ENCODE results near the gene UBXN10.

DNA sequence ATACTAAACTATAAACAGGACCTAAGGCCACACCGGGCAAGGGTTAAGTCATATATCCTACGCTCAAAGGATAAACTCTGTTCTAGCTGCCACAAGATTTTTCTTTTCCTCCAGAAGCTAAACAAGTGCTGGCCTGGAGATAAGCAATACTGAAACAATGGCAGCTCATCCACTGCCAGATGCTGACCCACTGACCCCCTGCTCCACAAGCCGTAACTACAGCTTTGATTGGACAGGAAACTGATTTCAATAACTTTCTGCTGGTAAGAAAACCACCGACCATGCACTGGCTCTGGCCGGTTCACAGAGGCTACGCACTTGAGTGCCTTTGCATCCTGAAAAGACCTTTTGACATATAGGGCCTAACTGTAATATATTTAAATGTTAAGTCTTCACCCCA lies 51.8 kb downstream of the UBXN10 start:
- TF ChIP-seq, protein P1, sequence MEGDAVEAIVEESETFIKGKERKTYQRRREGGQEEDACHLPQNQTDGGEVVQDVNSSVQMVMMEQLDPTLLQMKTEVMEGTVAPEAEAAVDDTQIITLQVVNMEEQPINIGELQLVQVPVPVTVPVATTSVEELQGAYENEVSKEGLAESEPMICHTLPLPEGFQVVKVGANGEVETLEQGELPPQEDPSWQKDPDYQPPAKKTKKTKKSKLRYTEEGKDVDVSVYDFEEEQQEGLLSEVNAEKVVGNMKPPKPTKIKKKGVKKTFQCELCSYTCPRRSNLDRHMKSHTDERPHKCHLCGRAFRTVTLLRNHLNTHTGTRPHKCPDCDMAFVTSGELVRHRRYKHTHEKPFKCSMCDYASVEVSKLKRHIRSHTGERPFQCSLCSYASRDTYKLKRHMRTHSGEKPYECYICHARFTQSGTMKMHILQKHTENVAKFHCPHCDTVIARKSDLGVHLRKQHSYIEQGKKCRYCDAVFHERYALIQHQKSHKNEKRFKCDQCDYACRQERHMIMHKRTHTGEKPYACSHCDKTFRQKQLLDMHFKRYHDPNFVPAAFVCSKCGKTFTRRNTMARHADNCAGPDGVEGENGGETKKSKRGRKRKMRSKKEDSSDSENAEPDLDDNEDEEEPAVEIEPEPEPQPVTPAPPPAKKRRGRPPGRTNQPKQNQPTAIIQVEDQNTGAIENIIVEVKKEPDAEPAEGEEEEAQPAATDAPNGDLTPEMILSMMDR (IDR thresholded peaks at IDR 0.05; ENCODE audit: low read depth, low read length, missing input control), result no peak
- TF ChIP-seq YY1 (IDR thresholded peaks at IDR 0.05), result no peak
- TF ChIP-seq JUND (IDR thresholded peaks at IDR 0.05), result no peak
- TF ChIP-seq, protein P2, sequence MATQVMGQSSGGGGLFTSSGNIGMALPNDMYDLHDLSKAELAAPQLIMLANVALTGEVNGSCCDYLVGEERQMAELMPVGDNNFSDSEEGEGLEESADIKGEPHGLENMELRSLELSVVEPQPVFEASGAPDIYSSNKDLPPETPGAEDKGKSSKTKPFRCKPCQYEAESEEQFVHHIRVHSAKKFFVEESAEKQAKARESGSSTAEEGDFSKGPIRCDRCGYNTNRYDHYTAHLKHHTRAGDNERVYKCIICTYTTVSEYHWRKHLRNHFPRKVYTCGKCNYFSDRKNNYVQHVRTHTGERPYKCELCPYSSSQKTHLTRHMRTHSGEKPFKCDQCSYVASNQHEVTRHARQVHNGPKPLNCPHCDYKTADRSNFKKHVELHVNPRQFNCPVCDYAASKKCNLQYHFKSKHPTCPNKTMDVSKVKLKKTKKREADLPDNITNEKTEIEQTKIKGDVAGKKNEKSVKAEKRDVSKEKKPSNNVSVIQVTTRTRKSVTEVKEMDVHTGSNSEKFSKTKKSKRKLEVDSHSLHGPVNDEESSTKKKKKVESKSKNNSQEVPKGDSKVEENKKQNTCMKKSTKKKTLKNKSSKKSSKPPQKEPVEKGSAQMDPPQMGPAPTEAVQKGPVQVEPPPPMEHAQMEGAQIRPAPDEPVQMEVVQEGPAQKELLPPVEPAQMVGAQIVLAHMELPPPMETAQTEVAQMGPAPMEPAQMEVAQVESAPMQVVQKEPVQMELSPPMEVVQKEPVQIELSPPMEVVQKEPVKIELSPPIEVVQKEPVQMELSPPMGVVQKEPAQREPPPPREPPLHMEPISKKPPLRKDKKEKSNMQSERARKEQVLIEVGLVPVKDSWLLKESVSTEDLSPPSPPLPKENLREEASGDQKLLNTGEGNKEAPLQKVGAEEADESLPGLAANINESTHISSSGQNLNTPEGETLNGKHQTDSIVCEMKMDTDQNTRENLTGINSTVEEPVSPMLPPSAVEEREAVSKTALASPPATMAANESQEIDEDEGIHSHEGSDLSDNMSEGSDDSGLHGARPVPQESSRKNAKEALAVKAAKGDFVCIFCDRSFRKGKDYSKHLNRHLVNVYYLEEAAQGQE (IDR thresholded peaks at IDR 0.05), result no peak
- TF ChIP-seq TAF1 (conservative IDR thresholded peaks at IDR 0.05), result no peak
- no peak for TF ChIP-seq GABPA (IDR thresholded peaks at IDR 0.05 in 1 of 2, conservative IDR thresholded peaks at IDR 0.05 in 1 of 2)
- TF ChIP-seq, protein P3, sequence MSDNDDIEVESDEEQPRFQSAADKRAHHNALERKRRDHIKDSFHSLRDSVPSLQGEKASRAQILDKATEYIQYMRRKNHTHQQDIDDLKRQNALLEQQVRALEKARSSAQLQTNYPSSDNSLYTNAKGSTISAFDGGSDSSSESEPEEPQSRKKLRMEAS (IDR thresholded peaks at IDR 0.05), result no peak

Measured in liver (tissue), 3 donors.